Vagina (tissue), 2 donors: ENCODE measurements around the gene CAMK2N1. TPM values are rescaled to one million over a fixed set of nuclear protein-coding genes. Genes with fewer than 3 reads are reported as not detected.
"Not testable (repeated sequence)": the region's sequence is repeated elsewhere in the genome, so short reads cannot be mapped to it uniquely, and the experiment has no call there.

Experiments used
- DNase-seq, 2 donors: peaks; one replicate each; pipeline ENCODE4 v3.0.0-alpha.2; 2017; ENCODE audit errors: extremely low spot score in 2 of 2
- H3K27ac ChIP-seq: fragments of 200-600 bp; sonication (generic); one replicate; pipeline ENCODE4 v1.5.1; 2019
- H3K27me3 ChIP-seq: fragments of 200-600 bp; sonication (generic); one replicate; pipeline ENCODE4 v1.5.1; 2019
- H3K36me3 ChIP-seq, 2 donors: fragments of 200-600 bp; sonication (generic); one replicate each; pipeline ENCODE4 v1.5.1; 2017 to 2019
- H3K4me1 ChIP-seq: fragments of 200-600 bp; sonication (generic); one replicate; pipeline ENCODE4 v1.5.1; 2019
- H3K4me3 ChIP-seq, 2 donors: fragments of 200-600 bp; sonication (generic); 1 replicate in 1 of 2; 2 replicates in 1 of 2; pipeline ENCODE4 v1.5.1; 2016 to 2019
- H3K9me3 ChIP-seq: fragments of 200-600 bp; sonication (generic); one replicate; pipeline ENCODE4 v1.5.1; 2019
- POLR2A ChIP-seq, 2 donors: fragments of 450-650 bp; IDR thresholded peaks; one replicate each; pipeline ENCODE4 v1.6.1; 2017; ENCODE audit warnings: antibody characterized with exemption in 2 of 2, mild to moderate bottlenecking in 2 of 2, moderate library complexity in 2 of 2
- POLR2AphosphoS5 ChIP-seq, 2 donors: sonication (generic); formaldehyde crosslinking; IDR thresholded peaks; one replicate each; pipeline ENCODE4 v1.9.0; 2017; ENCODE audit warnings: antibody characterized with exemption in 2 of 2, mild to moderate bottlenecking in 2 of 2, low read depth in 1 of 2; ENCODE audit not compliant: insufficient read depth in 1 of 2
- intact Hi-C: fragments of 100-400 bp; cut with DNase I; formaldehyde crosslinking; loops from one replicate; pipeline ENCODE4 v1.15.1; 2023
- total RNA-seq: library from RNA; depleted of rRNA; stranded (reverse); fragments of >200 nt; gene quantifications from one replicate; pipeline ENCODE4 v1.2.3, GENCODE V29; 2016
- TF ChIP-seq, protein P1 (sequence below), 3 experiments: fragments of 450-650 bp in 2 of 3; fragments of 200-600 bp in 1 of 3; sonication (generic) in 1 of 3; IDR thresholded peaks; one replicate each; pipeline ENCODE4 v1.5.1; 2017 to 2019; ENCODE audit warnings: antibody characterized with exemption in 3 of 3, mild to moderate bottlenecking in 2 of 3, moderate library complexity in 2 of 3

Gene CAMK2N1
- total RNA-seq, 1 donor from 2014 or later, result 18.9 TPM

DNA sequence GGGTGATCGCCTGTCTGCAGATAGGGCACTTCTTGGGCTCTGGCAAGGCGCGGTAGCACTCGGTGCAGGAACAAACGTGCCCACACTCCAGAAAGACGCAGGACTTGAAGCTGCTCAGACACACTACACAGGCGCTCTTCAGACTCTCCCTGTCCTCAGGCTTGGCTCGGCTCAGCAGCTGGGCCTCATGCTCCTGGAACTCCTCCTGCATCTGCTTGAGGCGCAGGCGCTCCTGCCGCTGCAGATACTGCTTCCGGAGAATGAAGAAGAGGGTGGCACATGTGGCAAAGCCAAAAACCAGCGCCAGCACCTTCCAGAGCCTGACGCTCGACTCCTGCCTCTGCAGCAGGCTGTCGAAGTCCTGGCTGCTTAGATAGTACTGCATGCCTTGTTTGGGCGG lies 14.7 kb upstream of the CAMK2N1 start:
- intact Hi-C loops, result no loop called here
- Histone ChIP-seq H3K9me3 (no peaks in the 10 kb centered on the region), H3K27ac (no peak overlapping the region), H3K36me3 (peaks cover 3 to 49% of the 10 kb centered on the region in 2 donors), H3K27me3 (no peaks in the 10 kb centered on the region), H3K4me1 (peaks cover 10% of the 10 kb centered on the region), H3K4me3 (no peak overlapping the region)
- TF ChIP-seq, protein P1, sequence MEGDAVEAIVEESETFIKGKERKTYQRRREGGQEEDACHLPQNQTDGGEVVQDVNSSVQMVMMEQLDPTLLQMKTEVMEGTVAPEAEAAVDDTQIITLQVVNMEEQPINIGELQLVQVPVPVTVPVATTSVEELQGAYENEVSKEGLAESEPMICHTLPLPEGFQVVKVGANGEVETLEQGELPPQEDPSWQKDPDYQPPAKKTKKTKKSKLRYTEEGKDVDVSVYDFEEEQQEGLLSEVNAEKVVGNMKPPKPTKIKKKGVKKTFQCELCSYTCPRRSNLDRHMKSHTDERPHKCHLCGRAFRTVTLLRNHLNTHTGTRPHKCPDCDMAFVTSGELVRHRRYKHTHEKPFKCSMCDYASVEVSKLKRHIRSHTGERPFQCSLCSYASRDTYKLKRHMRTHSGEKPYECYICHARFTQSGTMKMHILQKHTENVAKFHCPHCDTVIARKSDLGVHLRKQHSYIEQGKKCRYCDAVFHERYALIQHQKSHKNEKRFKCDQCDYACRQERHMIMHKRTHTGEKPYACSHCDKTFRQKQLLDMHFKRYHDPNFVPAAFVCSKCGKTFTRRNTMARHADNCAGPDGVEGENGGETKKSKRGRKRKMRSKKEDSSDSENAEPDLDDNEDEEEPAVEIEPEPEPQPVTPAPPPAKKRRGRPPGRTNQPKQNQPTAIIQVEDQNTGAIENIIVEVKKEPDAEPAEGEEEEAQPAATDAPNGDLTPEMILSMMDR (IDR thresholded peaks at IDR 0.05), result no peak
- TF ChIP-seq POLR2A (IDR thresholded peaks at IDR 0.05) (no peak), POLR2AphosphoS5 (IDR thresholded peaks at IDR 0.05; ENCODE audit: insufficient read depth in 1 of 2, low read depth in 1 of 2) (no peak)
- DNase-seq, result no peak

DNA sequence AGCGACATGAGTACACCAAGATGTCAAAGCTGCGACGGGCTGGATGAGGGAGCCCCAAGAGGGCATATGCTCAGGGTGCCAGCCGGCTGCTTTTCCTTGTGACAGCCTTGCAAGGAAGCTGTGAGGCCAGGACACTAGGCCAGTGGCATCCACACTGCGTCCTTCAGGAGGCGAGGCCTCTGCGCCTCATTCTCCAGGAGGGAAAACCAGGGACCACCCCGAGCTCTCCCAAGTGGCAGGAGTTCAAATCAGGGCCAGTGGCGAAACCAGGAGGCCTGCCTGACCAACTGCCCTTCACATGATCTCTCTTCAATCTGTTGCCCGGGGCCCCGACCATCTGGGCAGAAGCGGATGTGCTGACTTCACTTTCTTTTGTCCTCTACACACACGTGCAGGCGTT lies 13.7 kb upstream of the CAMK2N1 start:
- no peak overlapping the region for H3K4me3 ChIP-seq
- no peaks in the 10 kb centered on the region for H3K9me3 ChIP-seq
- TF ChIP-seq, protein P1 (IDR thresholded peaks at IDR 0.05), result no peak
- no peak for TF ChIP-seq POLR2A (IDR thresholded peaks at IDR 0.05)
- no peak for TF ChIP-seq POLR2AphosphoS5 (IDR thresholded peaks at IDR 0.05; ENCODE audit: insufficient read depth in 1 of 2, low read depth in 1 of 2)
- intact Hi-C loops, result loop anchor here (10.0 kb wide), 2 partner anchors 135 to 295 kb away; no protein-coding TSS in a partner anchor
- H3K4me1 ChIP-seq, result no peaks in the 10 kb centered on the region
- no peak for DNase-seq
- H3K36me3 ChIP-seq, result peaks cover 3 to 49% of the 10 kb centered on the region in 2 donors
- no peaks in the 10 kb centered on the region for H3K27me3 ChIP-seq
- H3K27ac ChIP-seq, result no peak overlapping the region

DNA sequence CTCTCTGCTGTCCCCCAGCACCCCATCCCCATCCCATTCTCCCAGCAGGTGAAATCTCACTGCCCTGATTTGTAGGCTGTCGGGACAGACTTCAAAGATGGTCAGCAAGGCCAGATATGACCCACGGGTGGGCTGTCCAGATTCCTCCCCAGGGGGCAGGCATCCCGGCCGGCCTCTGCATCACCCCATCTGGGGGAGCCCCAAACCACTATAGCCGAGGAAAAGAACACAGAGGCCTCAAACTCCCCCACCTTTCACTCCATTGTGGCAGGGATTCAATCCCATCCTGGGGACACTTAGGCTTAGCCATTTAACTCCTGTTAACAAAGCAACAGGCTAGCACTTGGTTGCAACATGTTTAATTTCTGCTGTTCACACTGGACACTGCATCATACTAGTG lies 13.1 kb upstream of the CAMK2N1 start:
- Histone ChIP-seq H3K4me1 (no peaks in the 10 kb centered on the region), H3K4me3 (no peak overlapping the region), H3K36me3 (peaks cover 3 to 49% of the 10 kb centered on the region in 2 donors), H3K9me3 (no peaks in the 10 kb centered on the region), H3K27ac (no peak overlapping the region), H3K27me3 (no peaks in the 10 kb centered on the region)
- TF ChIP-seq POLR2A (IDR thresholded peaks at IDR 0.05), result no peak
- TF ChIP-seq, protein P1 (IDR thresholded peaks at IDR 0.05), result no peak
- no peak for TF ChIP-seq POLR2AphosphoS5 (IDR thresholded peaks at IDR 0.05; ENCODE audit: insufficient read depth in 1 of 2, low read depth in 1 of 2)
- DNase-seq, result no peak
- intact Hi-C loops, result loop anchor here (10.0 kb wide), 2 partner anchors 134 to 294 kb away; no protein-coding TSS in a partner anchor

DNA sequence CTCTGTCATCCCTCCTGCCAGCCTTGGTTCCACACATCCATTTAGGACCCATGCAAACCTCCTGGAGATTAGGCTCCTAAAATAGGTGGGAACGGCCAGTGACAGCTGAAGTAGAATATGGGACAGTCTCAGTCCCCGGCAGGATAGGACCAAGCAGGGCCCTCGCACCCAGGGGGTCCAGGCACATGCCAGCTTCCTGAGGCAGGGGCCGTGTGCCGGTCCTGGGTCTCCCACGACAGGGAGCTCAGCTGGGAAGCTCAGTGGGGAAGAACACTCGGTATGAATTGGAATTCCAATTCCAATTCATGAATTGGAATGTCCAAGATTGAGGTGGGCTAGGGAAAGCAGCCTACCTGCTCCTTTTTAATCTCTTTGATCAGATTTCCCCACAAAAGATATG lies 12.1 kb upstream of the CAMK2N1 start:
- Histone ChIP-seq H3K27ac (no peak overlapping the region), H3K36me3 (peaks cover 3 to 49% of the 10 kb centered on the region in 2 donors), H3K4me1 (no peaks in the 10 kb centered on the region), H3K9me3 (no peaks in the 10 kb centered on the region), H3K4me3 (no peak overlapping the region), H3K27me3 (no peaks in the 10 kb centered on the region)
- DNase-seq, result no peak
- intact Hi-C loops, result loop anchor here (10.0 kb wide), 2 partner anchors 133 to 293 kb away; no protein-coding TSS in a partner anchor
- TF ChIP-seq POLR2AphosphoS5 (IDR thresholded peaks at IDR 0.05; ENCODE audit: insufficient read depth in 1 of 2, low read depth in 1 of 2) (no peak), POLR2A (IDR thresholded peaks at IDR 0.05) (no peak)
- TF ChIP-seq, protein P1 (IDR thresholded peaks at IDR 0.05), result no peak

DNA sequence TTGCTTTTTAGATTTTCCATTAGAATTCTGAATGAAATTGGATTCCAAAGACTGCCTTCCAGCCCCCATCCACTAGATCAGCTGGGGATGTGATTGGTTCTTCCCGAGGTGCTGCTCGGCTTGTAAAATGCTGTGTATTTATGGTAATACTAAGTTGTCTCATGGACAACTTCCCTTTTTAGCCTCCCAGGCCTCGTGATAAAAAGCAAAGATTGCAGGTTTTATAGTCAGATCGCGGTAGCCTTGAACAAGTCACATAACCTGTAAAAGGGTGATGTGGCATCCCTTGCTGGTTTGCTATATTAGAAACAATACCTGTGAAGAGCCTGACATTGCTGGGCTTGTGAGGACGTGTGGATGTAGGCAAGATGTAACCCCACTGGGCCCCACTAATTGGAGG lies 11.5 kb upstream of the CAMK2N1 start:
- peaks cover 3 to 48% of the 10 kb centered on the region in 2 donors for H3K36me3 ChIP-seq
- intact Hi-C loops, result loop anchor here (10.0 kb wide), 2 partner anchors 133 to 293 kb away; no protein-coding TSS in a partner anchor
- TF ChIP-seq, protein P1 (IDR thresholded peaks at IDR 0.05), result no peak
- TF ChIP-seq POLR2AphosphoS5 (IDR thresholded peaks at IDR 0.05; ENCODE audit: insufficient read depth in 1 of 2, low read depth in 1 of 2), result no peak
- TF ChIP-seq POLR2A (IDR thresholded peaks at IDR 0.05), result no peak
- H3K4me1 ChIP-seq, result no peaks in the 10 kb centered on the region
- no peaks in the 10 kb centered on the region for H3K27me3 ChIP-seq
- no peaks in the 10 kb centered on the region for H3K9me3 ChIP-seq
- H3K27ac ChIP-seq, result no peak overlapping the region
- DNase-seq, result no peak
- no peak overlapping the region for H3K4me3 ChIP-seq

DNA sequence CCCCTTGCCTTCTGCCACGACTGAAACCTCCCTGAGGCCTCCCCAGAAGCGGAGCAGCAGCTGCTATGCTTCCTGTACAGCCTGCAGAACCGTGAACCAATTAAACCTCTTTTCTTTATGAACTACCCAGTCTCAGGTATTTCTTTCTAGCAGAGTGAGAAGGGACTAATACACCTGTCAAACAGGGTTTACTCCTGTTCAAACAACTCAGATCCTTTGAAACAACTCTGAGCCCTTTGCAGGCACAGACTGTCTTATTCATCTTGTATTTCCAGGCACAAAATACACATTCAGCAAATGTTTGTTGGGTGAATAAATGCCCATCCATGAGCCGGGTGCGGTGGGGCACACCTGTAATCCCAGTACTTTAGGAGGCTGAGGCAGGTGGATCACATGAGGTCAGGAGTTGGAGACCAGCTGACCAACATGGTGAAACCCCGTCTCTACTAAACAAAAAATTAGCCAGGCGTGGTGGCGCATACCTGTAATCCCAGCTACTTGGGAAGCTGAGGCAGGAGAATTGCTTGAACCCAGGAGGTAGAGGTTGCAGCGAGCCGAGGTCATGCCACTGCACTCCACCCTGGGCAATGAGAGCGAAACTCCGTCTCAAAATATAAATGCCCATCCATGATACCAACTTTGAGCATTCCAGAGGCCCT lies 10.8 kb upstream of the CAMK2N1 start:
- intact Hi-C loops, result loop anchor here (10.0 kb wide), 2 partner anchors 132 to 292 kb away; no protein-coding TSS in a partner anchor
- not testable (repeated sequence) for H3K27me3 ChIP-seq, H3K4me3 ChIP-seq, H3K27ac ChIP-seq, DNase-seq, H3K4me1 ChIP-seq, H3K9me3 ChIP-seq
- peaks cover 3 to 42% of the 10 kb centered on the region in 2 donors for H3K36me3 ChIP-seq
